GM19455 (cell line): ENCODE data around the gene DBP.
"Not testable (repeated sequence)": the region's sequence is repeated elsewhere in the genome, so short reads cannot be mapped to it uniquely, and the experiment has no call there.

Experiments used
- ATAC-seq: cut with Tn5 transposase; IDR thresholded peaks from one replicate; pipeline ENCODE4 v1.9.1; 2021; ENCODE audit not compliant: unreplicated experiment

The DBP gene, protein sequence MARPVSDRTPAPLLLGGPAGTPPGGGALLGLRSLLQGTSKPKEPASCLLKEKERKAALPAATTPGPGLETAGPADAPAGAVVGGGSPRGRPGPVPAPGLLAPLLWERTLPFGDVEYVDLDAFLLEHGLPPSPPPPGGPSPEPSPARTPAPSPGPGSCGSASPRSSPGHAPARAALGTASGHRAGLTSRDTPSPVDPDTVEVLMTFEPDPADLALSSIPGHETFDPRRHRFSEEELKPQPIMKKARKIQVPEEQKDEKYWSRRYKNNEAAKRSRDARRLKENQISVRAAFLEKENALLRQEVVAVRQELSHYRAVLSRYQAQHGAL

GRCh38 chr19:48636859-48637448 lies at the start of gene DBP:
TSS of gene DBP (minus strand) at chr19:48637379. CDS start at chr19:48636994, 385 bp downstream.
- ATAC-seq: no peak

GRCh38 chr19:48686637-48687036 lies 49.5 kb upstream of the DBP start:
- ATAC-seq: not testable (repeated sequence)

DNA sequence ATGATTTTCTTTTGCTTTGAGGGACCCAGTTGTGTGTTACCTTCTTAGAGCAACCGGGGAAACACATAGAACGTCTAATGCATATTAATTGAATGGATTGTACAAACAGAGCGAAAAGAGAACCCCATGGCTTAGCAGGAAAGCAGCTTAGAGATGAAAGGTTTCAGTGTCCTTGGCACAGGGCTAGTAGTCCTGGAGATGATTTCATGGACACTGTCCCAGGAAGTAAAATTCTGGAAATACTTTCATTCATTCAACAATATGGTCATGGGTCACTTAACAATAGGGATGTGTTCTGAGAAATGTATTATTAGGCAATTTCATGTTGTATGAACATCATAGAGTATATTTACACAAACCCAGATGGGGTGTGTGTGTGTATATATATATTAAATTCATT lies 48.9 kb upstream of the DBP start:
- no peak for ATAC-seq

GRCh38 chr19:48685583-48685982 lies 48.4 kb upstream of the DBP start:
- ATAC-seq: no peak

DNA sequence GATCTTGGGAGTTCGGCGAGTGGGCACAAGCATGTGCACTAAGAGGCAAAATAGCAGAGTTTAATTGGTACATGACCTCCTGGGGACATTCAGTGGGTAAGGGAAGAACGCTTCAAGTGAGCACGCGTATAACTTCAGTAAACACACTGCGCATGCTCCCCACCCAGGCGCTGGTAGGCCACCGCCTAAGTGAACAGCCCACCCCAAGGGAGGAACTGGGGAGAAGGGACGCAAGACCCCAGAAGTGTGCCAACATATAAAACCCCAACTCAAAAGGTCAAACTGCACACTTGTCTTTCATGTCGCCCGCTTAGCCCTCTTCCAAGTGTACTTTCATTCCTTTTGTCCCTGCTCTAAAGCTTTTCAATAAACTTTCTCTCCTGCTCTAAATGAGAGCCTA lies 46.2 kb upstream of the DBP start:
- ATAC-seq: no peak

DNA sequence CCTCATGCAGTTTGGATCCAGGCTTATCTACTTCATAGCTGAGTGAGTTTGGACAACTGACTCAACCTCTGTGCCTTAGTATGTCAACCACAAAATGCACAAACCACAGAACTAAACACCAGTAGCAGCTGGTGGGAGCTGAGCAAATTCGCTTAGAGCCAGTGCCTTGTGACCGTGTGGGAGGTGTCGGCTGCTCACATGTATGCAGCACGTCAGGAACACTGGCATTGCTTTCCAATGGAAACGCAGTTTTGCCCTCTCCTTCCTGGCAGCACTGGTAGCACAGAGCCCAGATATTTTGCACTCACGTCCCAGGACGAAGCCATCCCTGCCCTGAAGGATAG lies 43.9 kb upstream of the DBP start:
- ATAC-seq: no peak

- no peak for ATAC-seq
Measured at GRCh38 chr19:48680436-48681126, 43.4 kb upstream of the DBP start.

GRCh38 chr19:48680006-48680405 lies 42.8 kb upstream of the DBP start:
- not testable (repeated sequence) for ATAC-seq

- ATAC-seq: no peak
Measured at GRCh38 chr19:48678201-48678600, 41.0 kb upstream of the DBP start.

DNA sequence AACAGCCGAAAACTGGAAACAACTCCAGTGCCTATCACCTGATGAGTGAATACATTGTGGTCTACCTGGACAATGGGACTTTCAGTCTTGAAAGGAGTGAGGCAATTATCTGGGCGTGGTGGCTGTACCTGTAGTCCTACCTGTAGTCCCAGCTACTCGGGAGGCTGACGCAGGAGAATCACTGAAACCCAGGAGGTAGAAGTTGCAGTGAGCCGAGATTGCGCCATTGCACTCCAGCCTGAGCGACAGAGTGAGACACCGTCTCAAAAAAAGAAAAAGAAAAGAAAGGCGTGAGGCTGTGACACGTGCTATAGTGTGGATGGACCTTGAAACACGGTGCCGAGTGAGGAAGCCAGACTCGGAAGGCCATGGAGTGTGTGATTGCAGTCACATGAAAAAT lies 39.7 kb upstream of the DBP start:
- no peak for ATAC-seq

- ATAC-seq: no peak
Measured at GRCh38 chr19:48676487-48676886, 39.3 kb upstream of the DBP start.

GRCh38 chr19:48674921-48675824 lies 38.0 kb upstream of the DBP start:
- ATAC-seq: no peak

DNA sequence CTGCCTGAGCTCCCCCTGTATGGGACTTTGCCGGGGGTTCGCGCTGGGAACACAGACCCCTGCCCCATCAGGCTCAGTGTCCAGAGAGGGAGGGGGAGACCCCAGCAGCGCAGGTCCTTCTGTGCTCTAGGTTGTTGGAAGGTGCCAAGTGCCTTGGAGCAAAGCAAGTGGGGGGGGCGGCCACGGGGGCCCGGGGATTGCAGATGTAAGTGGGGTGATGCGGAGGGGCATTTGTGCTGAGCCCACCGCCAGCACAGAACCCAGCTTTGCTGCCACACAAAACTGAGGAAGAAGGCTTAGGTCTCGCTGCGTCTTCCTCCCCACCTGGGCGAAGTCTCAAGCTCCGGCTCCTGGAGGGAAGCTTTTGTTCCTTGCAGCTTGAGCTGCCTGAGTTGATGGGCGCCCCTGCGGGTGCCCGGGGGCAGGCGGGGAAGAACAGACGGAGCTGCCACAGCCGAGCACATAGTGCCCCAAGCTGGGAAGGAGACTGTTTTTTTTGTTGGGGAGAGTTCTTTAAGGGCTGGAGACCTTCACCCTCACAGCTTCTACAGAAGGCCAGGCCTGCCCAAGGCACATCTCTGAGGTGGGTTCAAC lies 37.1 kb upstream of the DBP start:
- ATAC-seq: no peak

DNA sequence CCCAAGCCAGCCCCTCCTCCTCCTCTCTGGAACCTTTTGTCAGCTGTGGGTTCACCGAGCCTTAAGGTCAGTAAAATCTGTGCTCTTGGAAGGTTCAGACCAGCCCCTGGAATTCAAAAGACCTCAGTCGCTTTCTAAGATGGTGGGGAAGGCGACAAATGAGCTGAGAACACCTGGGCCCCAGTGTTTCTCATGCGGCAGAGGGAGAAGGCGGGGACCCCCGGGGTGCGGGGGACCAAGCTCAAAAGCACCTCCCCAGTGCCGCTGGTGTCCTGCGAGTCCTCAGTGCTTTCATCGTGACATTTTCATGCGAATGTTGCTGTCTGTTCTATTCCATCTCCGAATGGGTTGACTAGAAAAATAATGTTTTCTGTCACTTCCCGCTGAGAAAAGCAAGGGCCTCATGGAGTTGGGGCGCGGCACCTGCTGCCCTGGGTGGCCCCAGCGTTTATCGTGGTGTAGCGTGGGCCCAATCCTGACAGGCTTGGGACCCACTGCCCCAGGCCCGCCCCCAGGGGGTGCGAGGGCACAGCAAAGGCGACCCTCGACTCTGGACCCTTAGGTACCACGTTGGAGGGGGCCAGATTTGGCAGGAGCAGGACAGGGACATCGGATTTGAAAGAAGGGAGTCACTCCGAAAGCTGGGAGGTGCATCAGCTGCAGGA lies 36.4 kb upstream of the DBP start:
- ATAC-seq: no peak

DNA sequence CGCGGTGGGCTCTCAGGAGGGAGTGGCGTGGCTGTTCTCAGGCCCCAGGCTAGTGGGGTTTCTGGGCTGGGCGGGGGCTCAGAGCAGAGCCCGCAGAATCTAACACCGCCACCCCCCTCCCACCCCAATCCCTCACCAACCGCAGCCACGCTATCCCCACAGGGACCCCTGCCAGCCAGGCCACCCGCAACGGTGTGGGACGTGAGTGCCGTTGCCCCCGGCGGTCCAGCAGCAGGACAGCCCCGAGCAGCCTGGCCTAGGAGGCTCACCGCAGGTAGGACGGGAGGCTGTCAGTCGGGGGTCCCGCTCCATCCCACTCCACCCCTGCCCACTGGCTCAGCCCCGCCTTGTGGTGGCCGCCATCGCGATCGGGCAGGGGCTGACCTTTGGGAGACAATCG lies 35.8 kb upstream of the DBP start, which contains the start of gene NTN5:
TSS of gene NTN5 (minus strand) at position 24 of the 400 bp plus-strand sequence. CDS start 2,031 bp downstream, outside the sequence.
- ATAC-seq: no peak

DNA sequence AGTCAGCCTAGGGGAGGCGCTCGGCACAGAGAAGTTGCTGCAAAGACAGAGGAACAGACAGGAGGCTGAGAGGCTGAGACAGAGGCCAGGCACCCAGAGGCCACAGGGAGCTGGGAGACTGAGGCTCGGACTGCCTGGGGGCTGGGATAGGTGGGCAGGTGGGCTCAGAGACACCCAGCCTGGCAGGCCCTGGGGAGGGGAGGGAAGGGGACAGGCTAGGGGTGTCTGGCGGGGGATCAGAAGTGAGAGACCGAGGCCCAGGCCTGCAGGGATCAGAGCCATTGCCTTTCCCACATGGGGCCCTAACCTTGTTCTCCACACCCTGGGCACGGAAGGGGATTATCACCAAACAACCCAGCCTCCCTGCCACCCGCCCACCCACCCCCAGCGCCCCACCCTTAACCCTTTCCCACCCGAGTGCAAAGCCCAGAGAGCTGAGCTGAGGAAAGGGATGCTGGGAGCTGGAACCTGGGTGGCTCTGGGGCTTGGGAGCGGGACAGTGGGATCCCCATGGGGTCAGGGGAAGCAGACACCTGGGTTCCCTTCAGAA lies 34.3 kb upstream of the DBP start:
- ATAC-seq: no peak

GRCh38 chr19:48670699-48671445 lies 33.7 kb upstream of the DBP start:
- ATAC-seq: no peak

GRCh38 chr19:48669903-48670668 lies 32.9 kb upstream of the DBP start:
- no peak for ATAC-seq
